Uterus (tissue), 4 donors: ENCODE measurements around the gene CENPU. TPM values are rescaled to one million over a fixed set of nuclear protein-coding genes. Genes with fewer than 3 reads are reported as not detected.

Experiments used
- DNase-seq, 2 donors: peaks; one replicate each; pipeline ENCODE4 v3.0.0-alpha.2; 2019 to 2020
- H3K27ac ChIP-seq, 2 donors: fragments of 200-600 bp; sonication (generic); 1 replicate in 1 of 2; 2 replicates in 1 of 2; pipeline ENCODE4 v1.5.1; 2016 to 2018
- H3K27me3 ChIP-seq, 2 donors: fragments of 200-600 bp; sonication (generic); one replicate each; pipeline ENCODE4 v1.5.1; 2018 to 2019; ENCODE audit warnings: control low read depth in 1 of 2
- H3K36me3 ChIP-seq, 2 donors: fragments of 200-600 bp; sonication (generic); one replicate each; pipeline ENCODE4 v1.5.1; 2019; ENCODE audit warnings: control low read depth in 1 of 2
- H3K4me1 ChIP-seq, 2 donors: fragments of 200-600 bp; sonication (generic); one replicate each; pipeline ENCODE4 v1.5.1; 2018 to 2019; ENCODE audit warnings: control low read depth in 1 of 2
- H3K4me3 ChIP-seq, 2 donors: fragments of 200-600 bp; sonication (generic); 1 replicate in 1 of 2; 2 replicates in 1 of 2; pipeline ENCODE4 v1.5.1; 2018 to 2019; ENCODE audit warnings: mild to moderate bottlenecking in 1 of 2
- H3K9me3 ChIP-seq, 2 donors: fragments of 200-600 bp; sonication (generic); one replicate each; pipeline ENCODE4 v1.5.1; 2019; ENCODE audit warnings: control low read depth in 1 of 2
- POLR2A ChIP-seq, 2 donors: fragments of 450-650 bp; IDR thresholded peaks; one replicate each; pipeline ENCODE4 v1.6.1; 2016; ENCODE audit warnings: antibody characterized with exemption in 2 of 2, mild to moderate bottlenecking in 1 of 2, moderate library complexity in 1 of 2
- intact Hi-C: fragments of 100-400 bp; cut with DNase I; formaldehyde crosslinking; loops from one replicate; pipeline ENCODE4 v1.15.1; 2023; ENCODE audit warnings: low total_unique reads
- total RNA-seq, 4 donors: library from RNA; depleted of rRNA in 3 of 4; stranded (reverse); fragments of >200 nt in 3 of 4; gene quantifications; one replicate each; pipeline versions ENCODE4 v1.1.0 to v1.2.4, GENCODE V29; 2014 to 2023
- TF ChIP-seq, protein P1 (sequence below), 4 experiments: fragments of 200-600 bp in 2 of 4; fragments of 450-650 bp in 2 of 4; sonication (generic) in 2 of 4; IDR thresholded peaks; one replicate each; pipeline ENCODE4 v1.5.1; 2016 to 2019; ENCODE audit warnings: antibody characterized with exemption in 4 of 4, mild to moderate bottlenecking in 2 of 4, moderate library complexity in 1 of 4
- donor health status: DM: yes; HTN: yes; CAD: no.

The CENPU gene
- total RNA-seq, 4 donors from 2014 or later: 1.9 to 30.5 TPM; not detected in 2

DNA sequence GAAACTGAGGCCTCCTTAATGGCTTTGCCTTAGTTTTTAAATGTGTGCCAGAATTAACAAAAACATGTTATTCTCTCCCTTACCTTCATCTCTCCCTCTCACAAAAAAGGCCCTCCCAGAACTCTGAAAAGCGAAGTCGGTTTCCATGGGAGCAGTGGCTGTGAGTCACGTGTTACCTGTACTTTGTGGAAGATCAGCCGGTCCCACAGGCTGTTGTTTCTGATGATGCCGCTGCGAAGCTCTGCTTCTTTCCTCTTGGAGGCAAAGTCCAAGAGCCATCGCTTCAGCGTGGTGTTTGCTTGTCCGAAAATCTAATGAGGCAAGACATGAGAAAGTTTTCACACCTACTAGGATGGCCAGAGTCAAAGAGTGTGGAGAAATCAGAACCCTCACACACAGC, 32.5 kb upstream of the CENPU start:
- Histone ChIP-seq H3K9me3 (no peaks in the 10 kb centered on the region), H3K4me3 (no peak overlapping the region), H3K27me3 (no peaks in the 10 kb centered on the region), H3K36me3 (no peaks in the 10 kb centered on the region), H3K4me1 (peaks cover 0 to 4% of the 10 kb centered on the region in 2 donors), H3K27ac (no peak overlapping the region)
- DNase-seq: no peak
- TF ChIP-seq, protein P1, sequence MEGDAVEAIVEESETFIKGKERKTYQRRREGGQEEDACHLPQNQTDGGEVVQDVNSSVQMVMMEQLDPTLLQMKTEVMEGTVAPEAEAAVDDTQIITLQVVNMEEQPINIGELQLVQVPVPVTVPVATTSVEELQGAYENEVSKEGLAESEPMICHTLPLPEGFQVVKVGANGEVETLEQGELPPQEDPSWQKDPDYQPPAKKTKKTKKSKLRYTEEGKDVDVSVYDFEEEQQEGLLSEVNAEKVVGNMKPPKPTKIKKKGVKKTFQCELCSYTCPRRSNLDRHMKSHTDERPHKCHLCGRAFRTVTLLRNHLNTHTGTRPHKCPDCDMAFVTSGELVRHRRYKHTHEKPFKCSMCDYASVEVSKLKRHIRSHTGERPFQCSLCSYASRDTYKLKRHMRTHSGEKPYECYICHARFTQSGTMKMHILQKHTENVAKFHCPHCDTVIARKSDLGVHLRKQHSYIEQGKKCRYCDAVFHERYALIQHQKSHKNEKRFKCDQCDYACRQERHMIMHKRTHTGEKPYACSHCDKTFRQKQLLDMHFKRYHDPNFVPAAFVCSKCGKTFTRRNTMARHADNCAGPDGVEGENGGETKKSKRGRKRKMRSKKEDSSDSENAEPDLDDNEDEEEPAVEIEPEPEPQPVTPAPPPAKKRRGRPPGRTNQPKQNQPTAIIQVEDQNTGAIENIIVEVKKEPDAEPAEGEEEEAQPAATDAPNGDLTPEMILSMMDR (IDR thresholded peaks at IDR 0.05): no peak
- TF ChIP-seq POLR2A (IDR thresholded peaks at IDR 0.05): no peak
- intact Hi-C loops: no loop called here

DNA sequence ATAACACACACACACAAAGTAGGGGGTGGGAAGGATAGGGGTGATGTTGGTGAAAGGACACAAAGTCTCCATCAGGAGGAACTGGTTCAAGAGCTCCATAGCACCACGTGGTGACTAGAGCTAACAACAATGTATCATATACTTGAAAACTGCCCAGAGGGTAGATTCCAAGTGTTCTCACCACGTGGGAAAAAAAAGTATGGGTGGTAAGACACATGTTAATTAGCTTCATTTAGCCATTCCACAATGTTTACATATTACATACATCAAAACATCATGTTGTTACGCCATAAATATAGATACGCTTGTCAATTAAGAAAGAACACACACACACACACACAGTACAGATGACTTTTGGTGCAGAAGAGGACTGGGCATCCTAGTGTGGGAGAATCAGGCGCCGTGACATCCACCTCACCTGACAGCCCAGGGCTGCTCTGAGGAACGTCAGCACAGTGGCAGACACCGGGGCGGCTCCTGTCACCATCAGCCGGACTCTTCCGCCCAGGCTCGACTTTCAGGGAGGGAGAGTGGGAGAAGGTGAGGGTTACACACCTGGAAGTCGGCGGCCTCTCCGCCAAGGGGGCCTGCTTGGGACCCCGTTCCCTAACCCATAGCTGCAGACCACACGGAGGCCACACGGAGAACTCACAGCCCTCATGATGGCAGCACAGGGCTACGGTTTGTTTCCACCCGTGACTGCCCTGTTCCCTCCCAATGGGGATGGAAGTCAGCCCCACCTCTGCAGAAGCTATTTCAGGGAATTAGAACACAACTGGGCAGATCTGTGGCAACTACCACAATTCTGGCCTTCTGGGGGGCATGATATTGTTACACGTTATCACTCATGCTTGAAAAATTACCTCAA, 31.8 kb upstream of the CENPU start:
- TF ChIP-seq, protein P1 (IDR thresholded peaks at IDR 0.05): no peak
- TF ChIP-seq POLR2A (IDR thresholded peaks at IDR 0.05): no peak
- Histone ChIP-seq H3K27ac (peak overlapping the region in 1 of 2 donors; percentile 76), H3K9me3 (no peaks in the 10 kb centered on the region), H3K4me3 (no peak overlapping the region), H3K4me1 (peaks cover 0 to 4% of the 10 kb centered on the region in 2 donors), H3K36me3 (no peaks in the 10 kb centered on the region), H3K27me3 (no peaks in the 10 kb centered on the region)
- intact Hi-C loops: no loop called here
- no peak for DNase-seq

DNA sequence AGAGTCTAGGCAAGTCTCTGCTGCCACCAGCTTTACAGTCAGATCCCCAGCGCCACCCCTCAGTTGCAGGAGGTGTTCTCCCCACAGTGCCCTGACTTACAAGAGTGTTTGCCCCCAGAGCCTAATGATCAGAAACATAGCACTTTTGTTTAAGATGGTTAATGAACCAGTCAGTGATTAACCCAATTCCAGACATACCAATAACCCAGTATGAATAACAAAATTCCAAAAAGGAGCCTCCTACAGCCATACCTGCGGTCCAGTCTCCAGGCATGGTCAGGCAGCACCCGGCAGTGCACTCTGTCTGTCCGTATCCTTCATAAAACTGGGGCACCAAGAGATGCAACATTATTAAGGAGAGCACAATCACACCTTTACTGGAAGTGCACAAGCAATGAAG, 30.7 kb upstream of the CENPU start:
- no peaks in the 10 kb centered on the region for H3K27me3 ChIP-seq
- H3K4me3 ChIP-seq: no peak overlapping the region
- H3K36me3 ChIP-seq: no peaks in the 10 kb centered on the region
- peaks cover 0 to 4% of the 10 kb centered on the region in 2 donors for H3K4me1 ChIP-seq
- no peak for TF ChIP-seq POLR2A (IDR thresholded peaks at IDR 0.05)
- intact Hi-C loops: no loop called here
- no peaks in the 10 kb centered on the region for H3K9me3 ChIP-seq
- peak overlapping the region; percentile 76 to 82 for H3K27ac ChIP-seq
- no peak for DNase-seq

DNA sequence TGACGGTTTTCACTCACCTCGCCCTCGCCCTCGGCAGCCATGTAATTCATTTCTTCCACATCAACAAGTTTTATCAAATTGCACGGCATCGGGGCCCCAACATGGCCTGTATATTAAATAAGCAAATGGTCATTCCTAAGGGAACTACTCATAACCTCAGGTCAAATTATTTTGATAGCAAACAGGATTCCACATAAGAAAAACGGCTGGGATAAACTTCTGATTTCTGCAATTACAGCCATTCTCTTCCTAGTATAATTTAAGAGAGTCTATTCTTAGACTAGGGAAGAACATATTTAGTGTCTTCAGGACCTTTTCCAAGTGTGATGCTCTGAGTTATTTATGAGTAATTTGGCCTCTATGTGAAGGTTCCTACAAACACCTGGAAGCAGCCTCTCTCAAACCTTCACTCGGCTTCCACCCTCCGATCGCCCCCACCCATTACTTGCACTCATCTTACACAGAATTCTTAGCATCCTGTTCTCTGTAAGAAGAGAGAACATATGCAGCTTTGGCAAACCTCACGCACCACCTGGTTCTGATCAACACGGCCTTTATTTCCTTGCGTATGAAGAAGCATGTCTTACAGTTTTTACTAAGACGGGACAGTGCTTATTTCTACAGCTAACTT, 29.4 kb upstream of the CENPU start:
- TF ChIP-seq POLR2A (IDR thresholded peaks at IDR 0.05): no peak
- TF ChIP-seq, protein P1 (IDR thresholded peaks at IDR 0.05): no peak
- H3K9me3 ChIP-seq: no peaks in the 10 kb centered on the region
- H3K27ac ChIP-seq: peak overlapping the region; percentile 76 to 82
- peak; percentile 85 to 93 for DNase-seq
- H3K4me1 ChIP-seq: peaks cover 0 to 4% of the 10 kb centered on the region in 2 donors
- H3K4me3 ChIP-seq: no peak overlapping the region
- intact Hi-C loops: no loop called here
- no peaks in the 10 kb centered on the region for H3K36me3 ChIP-seq
- no peaks in the 10 kb centered on the region for H3K27me3 ChIP-seq

DNA sequence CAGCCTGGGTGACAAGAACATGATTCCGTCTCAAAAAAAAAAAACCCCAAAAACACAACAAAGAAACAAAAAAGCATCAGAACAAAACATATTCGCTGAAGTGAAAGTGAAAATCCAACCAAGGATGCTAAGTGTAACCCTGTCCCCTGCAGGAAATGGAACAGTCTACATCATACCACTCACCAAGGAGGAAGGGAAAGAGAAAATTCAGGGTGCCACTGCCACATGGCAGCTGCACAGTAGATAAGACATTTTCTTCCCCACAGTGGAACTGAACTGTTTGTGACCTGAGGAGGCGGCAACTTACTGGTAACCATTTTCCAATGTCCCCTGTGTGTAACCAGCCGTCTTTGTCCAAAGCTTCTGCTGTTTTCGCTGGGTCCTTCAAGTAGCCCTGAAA, 28.2 kb upstream of the CENPU start:
- peaks cover 0 to 4% of the 10 kb centered on the region in 2 donors for H3K4me1 ChIP-seq
- H3K27ac ChIP-seq: peak overlapping the region; percentile 76 to 82
- H3K27me3 ChIP-seq: no peaks in the 10 kb centered on the region
- DNase-seq: no peak
- no peak overlapping the region for H3K4me3 ChIP-seq
- TF ChIP-seq POLR2A (IDR thresholded peaks at IDR 0.05): no peak
- TF ChIP-seq, protein P1 (IDR thresholded peaks at IDR 0.05): no peak
- H3K36me3 ChIP-seq: no peaks in the 10 kb centered on the region
- H3K9me3 ChIP-seq: no peaks in the 10 kb centered on the region
- intact Hi-C loops: no loop called here
